Limb (tissue), 2 donors: ENCODE measurements around the gene ACADM.
"Not testable (repeated sequence)": the region's sequence is repeated elsewhere in the genome, so short reads cannot be mapped to it uniquely, and the experiment has no call there.

Experiments used
- DNase-seq, 2 donors: peaks; one replicate each; pipeline ENCODE4 v3.0.0-alpha.2; 2016; ENCODE audit errors: extremely low spot score in 2 of 2

ACADM gene

DNA sequence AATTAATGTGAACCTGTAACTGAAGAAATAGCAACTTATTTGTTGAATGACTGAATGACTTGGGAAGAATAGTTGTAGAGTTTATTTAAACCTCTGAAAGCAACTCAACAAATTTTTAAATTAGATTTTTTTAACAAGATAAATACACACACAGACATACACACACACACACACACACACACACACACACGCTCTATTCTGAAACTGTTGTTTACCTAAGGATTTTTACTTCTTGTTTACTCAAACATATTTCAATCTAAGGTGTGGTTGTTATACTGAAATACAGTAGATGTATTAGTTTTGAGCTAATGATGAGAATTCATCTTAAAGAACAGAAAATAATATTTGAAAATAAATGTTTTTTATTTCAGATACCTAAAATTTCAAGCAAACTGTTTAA, 11.5 kb downstream of the ACADM start:
- DNase-seq = no peak

DNA sequence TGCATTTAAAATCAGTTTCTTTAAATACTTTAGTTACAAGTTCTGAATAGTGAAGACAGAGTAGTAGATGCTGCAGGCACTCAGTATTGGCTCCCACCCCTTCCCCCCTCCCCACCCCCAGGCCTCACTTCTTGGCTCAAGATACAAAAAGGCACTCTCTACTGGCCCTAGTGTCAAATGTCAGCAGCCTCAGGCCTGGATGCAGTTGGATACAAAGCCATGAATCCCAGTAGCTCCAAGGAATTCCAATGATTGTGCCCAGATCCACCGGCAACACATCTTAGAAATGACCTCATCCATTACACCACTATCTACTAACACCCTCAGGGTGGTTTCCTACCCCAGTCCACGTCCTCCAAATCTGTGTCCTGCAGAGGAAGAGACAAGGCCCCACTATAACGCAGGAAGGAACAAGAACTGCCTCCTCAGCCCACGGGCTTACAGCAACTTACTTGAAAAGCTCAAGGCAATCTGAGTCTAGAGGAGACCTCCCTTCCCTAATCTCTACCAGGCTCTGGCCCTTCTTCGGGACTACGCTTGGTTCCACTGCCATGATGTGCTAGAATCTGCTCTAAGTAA, 17.6 kb downstream of the ACADM start:
- DNase-seq = no peak

- DNase-seq = no peak
Observed at GRCh38 chr1:75745276-75745675, 20.8 kb downstream of the ACADM start.

DNA sequence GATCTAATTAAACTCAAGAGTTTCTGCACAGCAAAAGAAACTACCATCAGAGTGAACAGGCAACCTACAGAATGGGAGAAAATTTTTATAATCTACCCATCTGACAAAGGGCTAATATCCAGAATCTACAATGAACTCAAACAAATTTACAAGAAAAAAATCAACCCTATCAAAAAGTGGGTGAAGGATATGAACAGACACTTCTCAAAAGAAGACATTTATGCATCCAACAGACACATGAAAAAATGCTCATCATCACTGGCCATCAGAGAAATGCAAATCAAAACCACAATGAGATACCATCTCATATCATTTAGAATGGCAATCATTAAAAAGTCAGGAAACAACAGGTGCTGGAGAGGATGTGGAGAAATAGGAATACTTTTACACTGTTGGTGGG, 32.7 kb downstream of the ACADM start:
- DNase-seq = not testable (repeated sequence)

- DNase-seq = not testable (repeated sequence)
Observed at GRCh38 chr1:75758543-75758942, 34.0 kb downstream of the ACADM start.

DNA sequence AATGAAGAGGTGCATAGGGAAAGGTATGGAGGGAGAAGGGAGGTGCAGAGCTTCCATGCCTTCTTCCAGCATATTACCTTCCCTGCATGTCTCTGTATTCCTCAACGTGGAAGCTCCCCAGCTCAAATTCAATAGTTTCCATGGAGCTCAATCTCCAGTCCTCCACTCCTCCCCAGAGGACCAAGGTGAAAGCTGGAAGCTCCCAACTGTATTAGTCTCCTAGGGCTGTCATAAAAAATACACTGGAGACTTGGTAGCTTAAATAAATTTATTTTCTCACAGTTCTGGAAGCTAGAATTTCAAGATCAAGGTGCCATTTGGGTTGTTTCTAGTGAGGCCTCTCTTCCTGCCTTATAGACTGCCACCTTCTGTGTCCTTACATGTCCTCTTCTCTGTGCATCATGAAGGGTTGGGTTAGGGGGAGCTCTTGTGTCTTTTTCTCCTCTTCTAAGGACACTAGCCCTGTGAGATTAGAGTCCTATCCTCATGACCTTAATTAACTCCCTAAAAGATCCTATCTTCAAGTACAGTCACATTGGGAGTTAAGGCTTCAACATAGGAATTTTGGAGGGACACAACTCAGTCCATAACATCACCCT, 39.6 kb downstream of the ACADM start:
- DNase-seq = no peak

DNA sequence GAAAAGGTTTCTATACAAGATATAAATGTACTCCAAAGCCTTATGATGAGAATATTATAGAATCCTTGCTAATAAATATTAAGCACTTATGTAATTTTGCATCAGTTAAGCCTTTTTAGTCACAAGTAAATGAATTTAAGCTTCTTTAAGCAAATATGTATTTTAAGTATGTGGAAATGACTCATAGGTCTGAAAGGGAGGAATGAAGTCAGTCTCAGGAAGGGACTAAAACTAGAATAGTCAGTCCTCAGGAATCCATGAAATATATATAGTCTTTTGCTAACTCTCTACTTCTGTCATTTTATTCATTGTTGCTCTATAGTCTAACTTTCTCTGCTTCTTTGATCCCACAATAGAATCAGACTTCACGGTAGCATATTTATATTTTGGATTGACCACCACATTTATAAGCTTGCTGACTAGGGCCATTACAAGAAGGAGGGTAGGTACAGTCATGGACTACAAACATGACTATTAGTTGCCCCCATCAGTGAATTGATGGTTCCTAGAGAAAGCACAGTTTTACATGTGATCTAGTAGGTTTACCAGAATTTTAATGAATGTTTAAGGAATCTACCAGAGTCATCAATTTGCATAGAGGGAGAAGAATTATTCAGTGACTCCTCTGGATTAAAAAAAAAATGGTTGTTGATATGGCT, 41.3 kb downstream of the ACADM start:
- DNase-seq = no peak

GRCh38 chr1:75768016-75768415, 43.5 kb downstream of the ACADM start:
- DNase-seq = no peak

GRCh38 chr1:75770761-75771160, 46.3 kb downstream of the ACADM start:
- no peak for DNase-seq

- DNase-seq = no peak
Observed at GRCh38 chr1:75771978-75772377, 47.5 kb downstream of the ACADM start.

DNA sequence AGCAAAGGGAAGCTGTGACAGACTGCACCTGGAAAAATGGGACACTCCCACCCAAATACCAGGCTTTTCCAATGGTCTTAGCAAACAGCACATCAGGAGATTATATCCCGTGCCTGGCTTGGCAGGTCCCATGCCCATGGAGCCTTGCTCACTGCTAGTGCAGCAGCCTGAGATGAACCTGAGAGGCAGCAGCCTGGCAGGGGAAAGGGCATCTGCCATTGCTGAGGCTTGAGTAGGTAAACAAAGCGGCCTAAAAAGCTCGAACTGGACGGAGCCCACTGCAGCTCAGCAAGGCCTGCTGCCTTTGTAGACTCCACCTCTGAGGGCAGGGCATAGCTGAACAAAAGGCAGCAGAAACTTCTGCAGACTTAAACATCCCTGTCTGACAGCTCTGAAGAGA, 53.3 kb downstream of the ACADM start:
- not testable (repeated sequence) for DNase-seq

DNA sequence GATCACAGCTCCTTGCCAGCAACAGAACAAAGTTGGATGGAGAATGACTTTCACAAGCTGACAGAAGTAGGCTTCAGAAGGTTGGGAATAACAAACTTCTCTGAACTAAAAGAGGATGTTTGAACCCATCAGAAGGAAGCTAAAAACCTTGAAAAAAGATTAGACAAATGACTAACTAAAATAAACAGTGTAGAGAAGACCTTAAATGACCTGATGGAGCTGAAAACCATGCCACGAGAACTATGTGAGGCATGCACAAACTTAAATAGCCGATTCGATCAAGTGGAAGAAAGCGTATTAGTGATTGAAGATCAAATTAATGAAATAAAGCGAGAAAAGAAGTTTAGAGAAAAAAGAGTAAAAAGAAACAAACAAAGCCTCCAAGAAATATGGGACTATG, 54.2 kb downstream of the ACADM start:
- not testable (repeated sequence) for DNase-seq

- DNase-seq = not testable (repeated sequence)
Observed at GRCh38 chr1:75780183-75780582, 55.7 kb downstream of the ACADM start.

DNA sequence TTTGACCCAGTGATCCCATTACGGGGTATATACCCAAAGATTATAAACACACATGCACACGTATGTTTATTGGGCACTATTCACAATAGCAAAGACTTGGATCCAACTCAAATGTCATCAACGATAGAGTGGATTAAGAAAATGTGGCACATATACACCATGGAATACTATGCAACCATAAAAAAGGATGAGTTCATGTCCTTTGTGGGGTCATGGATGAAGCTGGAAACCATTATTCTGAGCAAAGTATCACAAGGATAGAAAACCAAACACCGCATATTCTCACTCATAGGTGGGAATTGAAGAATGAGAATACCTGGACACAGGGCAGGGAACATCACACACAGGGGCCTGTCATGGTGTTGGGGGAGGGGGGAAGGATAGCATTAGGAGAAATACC, 59.4 kb downstream of the ACADM start:
- not testable (repeated sequence) for DNase-seq

DNA sequence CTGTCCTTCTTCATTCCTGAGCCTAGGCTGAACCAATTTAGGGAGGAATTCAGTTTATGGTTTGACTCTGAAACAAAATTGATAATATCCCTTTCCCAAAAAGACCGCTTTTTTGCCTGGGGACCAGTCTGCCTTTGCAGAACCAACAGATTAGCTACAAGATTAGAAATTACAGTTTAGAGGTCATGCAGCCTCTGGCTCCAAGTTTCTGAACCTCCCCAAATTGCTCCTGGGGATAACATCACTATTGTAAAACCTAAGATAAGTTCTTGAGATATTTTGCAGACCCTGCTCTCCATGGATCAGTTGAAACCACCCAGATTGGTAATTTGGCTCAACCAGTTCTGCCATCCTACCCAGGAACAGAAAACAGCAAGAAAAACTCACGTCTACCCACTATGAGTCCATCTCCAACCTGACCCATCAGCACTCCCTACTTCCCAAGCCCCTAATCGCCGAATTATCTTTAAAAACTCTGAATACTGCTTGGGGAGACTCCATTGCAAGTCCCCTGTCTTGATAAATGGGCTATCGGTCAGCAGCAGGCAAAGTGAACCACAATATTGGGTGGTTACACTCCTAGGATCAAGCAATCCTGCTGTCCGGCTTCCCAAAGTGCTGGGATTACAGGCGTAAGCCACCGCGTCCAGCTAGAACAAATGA, 60.9 kb downstream of the ACADM start:
- no peak for DNase-seq

DNA sequence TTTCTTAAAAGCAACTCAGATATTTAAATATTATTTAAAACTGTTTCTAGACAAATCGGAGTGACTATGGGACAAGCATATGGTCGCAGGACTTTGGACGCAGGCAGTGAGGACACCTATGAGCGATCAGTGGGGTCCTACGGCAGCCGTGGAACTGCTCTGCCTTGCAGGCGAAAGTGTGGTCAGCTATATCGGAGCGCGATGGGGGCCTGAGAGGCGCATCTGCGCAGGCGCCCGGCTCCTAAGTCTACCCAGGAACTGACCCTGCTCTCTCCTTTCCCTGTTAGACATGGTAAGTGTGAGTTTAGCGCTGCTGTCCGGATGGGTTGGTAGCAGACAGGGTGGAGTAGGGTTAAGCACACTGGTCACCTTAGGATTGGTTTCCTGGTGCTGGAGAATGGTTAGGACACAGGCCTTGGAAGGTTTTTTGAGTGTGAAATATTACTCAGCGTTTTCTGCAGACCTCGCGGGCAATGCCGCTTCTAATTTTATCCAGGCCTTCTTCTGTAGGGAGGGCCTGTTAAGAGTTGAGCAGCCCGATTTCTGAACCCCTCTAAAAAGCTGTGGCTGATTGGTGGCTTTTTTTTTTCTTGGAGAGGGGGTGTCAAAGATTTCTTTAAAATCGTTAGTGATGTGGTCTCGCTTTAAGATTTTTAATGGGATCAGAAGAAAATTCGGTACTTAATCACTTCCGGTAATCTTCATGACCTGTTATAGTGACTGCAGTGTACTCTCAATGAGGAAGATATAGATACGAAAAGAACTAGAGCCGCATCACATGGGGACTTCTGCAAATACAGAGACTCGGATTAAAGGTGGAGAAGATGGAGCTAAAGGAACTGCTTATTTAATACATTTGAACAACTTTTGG, 61.7 kb downstream of the ACADM start, which contains the start of gene RABGGTB:
RABGGTB (plus strand) TSS at position 274 of the 871 bp plus-strand sequence; CDS start at position 290, 16 bp downstream.
- DNase-seq = peak; percentile 96 to 97

DNA sequence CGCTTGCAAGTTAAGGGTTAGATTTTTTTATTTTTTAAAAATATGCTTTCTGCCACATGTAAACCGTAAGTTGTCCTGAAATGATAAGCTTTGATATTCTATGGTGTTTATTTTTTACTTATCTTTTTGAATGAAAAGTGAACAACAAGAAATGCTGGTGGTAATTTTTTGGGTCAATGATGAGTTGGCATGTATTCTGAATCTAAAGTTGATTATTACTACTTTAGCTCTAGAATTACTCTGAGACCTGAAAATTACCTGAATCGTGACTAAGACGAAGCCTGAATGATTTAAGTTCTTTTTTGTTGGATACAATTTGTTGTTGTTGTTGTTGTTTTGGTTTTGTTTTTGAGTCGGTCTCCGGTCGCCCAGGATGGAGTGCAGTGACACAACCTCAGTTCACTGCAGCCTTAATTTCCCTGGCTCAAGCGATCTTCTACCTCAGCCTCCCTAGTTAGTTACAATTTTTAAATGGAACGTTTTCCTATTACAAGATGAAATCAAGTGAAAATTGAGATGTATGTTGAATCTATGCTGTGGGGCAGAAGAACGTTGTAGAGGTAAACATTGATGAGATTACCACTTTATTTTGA, 62.5 kb downstream of the ACADM start:
- DNase-seq = no peak

GRCh38 chr1:75787524-75787923, 63.0 kb downstream of the ACADM start:
- no peak for DNase-seq

DNA sequence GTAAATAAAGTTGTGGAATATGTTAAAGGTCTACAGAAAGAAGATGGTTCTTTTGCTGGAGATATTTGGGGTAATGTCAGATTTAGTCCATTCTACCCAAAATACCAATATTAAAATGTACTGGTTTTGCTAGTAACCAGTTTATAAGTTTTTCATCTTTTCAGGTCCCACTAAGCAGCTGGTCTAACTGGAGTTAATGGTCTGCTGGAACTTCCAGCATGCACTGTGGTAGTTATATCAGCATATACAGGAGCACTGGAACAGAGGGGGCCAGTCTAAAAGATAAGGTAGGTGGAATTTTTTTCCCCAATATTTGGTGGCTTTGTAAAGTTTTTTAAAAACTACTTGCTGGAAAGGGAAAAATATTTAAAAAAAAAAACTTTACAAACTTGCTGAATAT, 65.5 kb downstream of the ACADM start:
- no peak for DNase-seq

GRCh38 chr1:75791022-75791421, 66.5 kb downstream of the ACADM start:
- DNase-seq = no peak

GRCh38 chr1:75792091-75792490, 67.6 kb downstream of the ACADM start:
- DNase-seq = no peak
